MM.1S (cell line): ENCODE results near the gene C16orf89.
"Not testable (repeated sequence)": the region's sequence is repeated elsewhere in the genome, so short reads cannot be mapped to it uniquely, and the experiment has no call there.

Experiments
- CTCF ChIP-seq: fragments of 300-600 bp; sonication (generic); IDR thresholded peaks from 2 replicates; pipeline ENCODE4 v1.5.1; 2016; ENCODE audit warnings: antibody characterized with exemption, low read length, mixed read lengths
- EZH2 ChIP-seq: fragments of 300-600 bp; sonication (generic); optimal IDR thresholded peaks from 2 replicates; pipeline ENCODE3; 2017; ENCODE audit warnings: low read depth, mild to moderate bottlenecking, antibody characterized with exemption, low read length, mixed read lengths

GRCh38 chr16:5097470-5098220, 31.9 kb upstream of the C16orf89 start, which contains the start of gene EEF2KMT:
- not testable (repeated sequence) for TF ChIP-seq CTCF, EZH2
